Stimulated activated CD4-positive, alpha-beta T cell treated with anti-CD3 and anti-CD28 coated beads, Interleukin-1b, Interleukin-23, amount 100 ng/mL, for 24 hours (primary cell): ENCODE results near the gene PIP4K2B.
A peak's percentile ranks its signal among the peaks of the same experiment; 100 is the strongest.

Experiments
- DNase-seq, 4 experiments: peaks; one replicate each; pipeline ENCODE4 v3.0.0-alpha.2; 2020; ENCODE audit warnings: low read depth in 4 of 4, low spot score in 1 of 4

PIP4K2B gene

GRCh38 chr17:38779965-38780752, 19.2 kb downstream of the PIP4K2B start:
- no peak for DNase-seq

- DNase-seq: no peak
Measured at GRCh38 chr17:38777641-38778250, 21.6 kb downstream of the PIP4K2B start.

GRCh38 chr17:38773258-38773657, 26.1 kb downstream of the PIP4K2B start:
- no peak for DNase-seq

- DNase-seq: no peak
Measured at GRCh38 chr17:38768417-38768816, 30.9 kb downstream of the PIP4K2B start.

GRCh38 chr17:38766341-38766740, 33.0 kb downstream of the PIP4K2B start:
- no peak for DNase-seq

- no peak for DNase-seq
Measured at GRCh38 chr17:38762231-38762630, 37.1 kb downstream of the PIP4K2B start.

GRCh38 chr17:38761612-38762011, 37.7 kb downstream of the PIP4K2B start:
- DNase-seq: no peak

- DNase-seq: no peak
Measured at GRCh38 chr17:38753071-38753506, 46.3 kb downstream of the PIP4K2B start.

GRCh38 chr17:38752308-38753070, 46.9 kb downstream of the PIP4K2B start, which contains the start of gene PSMB3:
Gene PSMB3, plus strand, starts transcription at chr17:38752741. Its CDS starts 86 bp downstream, at chr17:38752827.
- DNase-seq: peak; percentile 83 to 95 (median 90)

GRCh38 chr17:38751808-38752307, 47.5 kb downstream of the PIP4K2B start:
- DNase-seq: peak; percentile 69 to 94 (median 74)

- DNase-seq: no peak
Measured at GRCh38 chr17:38751144-38751807, 48.1 kb downstream of the PIP4K2B start.

GRCh38 chr17:38750312-38751121, 48.8 kb downstream of the PIP4K2B start:
- DNase-seq: no peak

GRCh38 chr17:38750044-38750311, 49.4 kb downstream of the PIP4K2B start:
- DNase-seq: no peak

- DNase-seq: no peak
Measured at GRCh38 chr17:38749223-38750043, 49.9 kb downstream of the PIP4K2B start.

GRCh38 chr17:38748892-38749222, 50.5 kb downstream of the PIP4K2B start:
- DNase-seq: no peak

GRCh38 chr17:38748149-38748891, 51.0 kb downstream of the PIP4K2B start, which contains the start of gene PCGF2:
Gene PCGF2, minus strand, starts transcription at chr17:38748336. Its CDS starts 7,934 bp downstream, at chr17:38740402.
- DNase-seq: no peak

- DNase-seq: no peak
Measured at GRCh38 chr17:38747463-38748148, 51.8 kb downstream of the PIP4K2B start.

- DNase-seq: no peak
Measured at GRCh38 chr17:38746849-38747462, 52.4 kb downstream of the PIP4K2B start.
